ENCODE measurements around the gene PRRC2B. TPM values are rescaled to one million over a fixed set of nuclear protein-coding genes. Genes with fewer than 3 reads are reported as not detected.

Gene PRRC2B
- total and polyA plus RNA-seq, 2 of the 8 experiments (the other 6 are each of a cell fraction or from before 2014, with no cell fraction given): 37.3 to 249 TPM

GRCh38 chr9:131420980-131421624 is 27.2 kb downstream of the PRRC2B start:
- Histone ChIP-seq H4K20me1 (replicated peaks in 1 of 2; ENCODE audit: control insufficient read depth in 1 of 2, insufficient read depth in 2 of 2, low read length in 2 of 2) (peaks cover 56 to 59% of the 10 kb centered on the region in 2 experiments), H3K4me1 (replicated peaks in 1 of 4; ENCODE audit: control insufficient read depth in 3 of 4, insufficient read depth in 4 of 4, low read length in 3 of 4) (peaks cover 25 to 50% (median 41%) of the 10 kb centered on the region in 4 experiments), H2AK5ac (ENCODE audit: low read depth, low read length) (no peak overlapping the region; the same call in 1 of the 2 replicates), H4K5ac (ENCODE audit: insufficient read length, low read depth, low read length) (no peak overlapping the region), H3K4me3 (ENCODE audit: extremely low read depth in 1 of 4, insufficient read depth in 2 of 4, low read depth in 3 of 4, low read length in 4 of 4) (no peak overlapping the region), H3K9ac (replicated peaks in 1 of 4; ENCODE audit: extremely low read depth in 1 of 4, low read depth in 3 of 4, low read length in 3 of 4) (peak overlapping the region in 2 of 4 experiments; percentile 15 to 29; a peak in 3 of 7 replicates), H3K4me2 (ENCODE audit: insufficient read depth in 1 of 2, low read depth in 2 of 2, low read length in 2 of 2) (peak overlapping the region; percentile 34 to 53; a peak in 3 of 4 replicates), H3K27ac (ENCODE audit: low read depth, low read length) (peak overlapping the region; percentile 7; the same call in 1 of the 2 replicates), H2BK20ac (ENCODE audit: low read length) (no peak overlapping the region), H3K4ac (replicated peaks; ENCODE audit: insufficient read length, low read depth, low read length) (no peak overlapping the region), H2AFZ (ENCODE audit: low read length) (no peak overlapping the region), H3K79me1 (ENCODE audit: low read depth, low read length) (peaks cover 14% of the 10 kb centered on the region), H3K27me3 (replicated peaks in 1 of 4; ENCODE audit: control insufficient read depth in 3 of 4, extremely low read depth in 1 of 4, insufficient read depth in 3 of 4, low read length in 3 of 4) (no peaks in the 10 kb centered on the region), H2BK5ac (ENCODE audit: low read depth, low read length) (peak overlapping the region; percentile 19), H3K23ac (ENCODE audit: insufficient read length) (no peak overlapping the region), H2BK120ac (replicated peaks; ENCODE audit: low read depth, low read length) (no peak overlapping the region), H3K9me3 (ENCODE audit: insufficient read depth in 2 of 2, low read depth in 1 of 2, low read length in 1 of 2) (no peaks in the 10 kb centered on the region), H3K14ac (ENCODE audit: insufficient read length) (no peak overlapping the region), H3K79me2 (ENCODE audit: control insufficient read depth in 1 of 2, insufficient read depth in 2 of 2, low read length in 2 of 2) (peaks cover 78 to 100% of the 10 kb centered on the region in 2 experiments), H2BK12ac (ENCODE audit: low read depth, low read length) (no peak overlapping the region), H3K36me3 (ENCODE audit: control insufficient read depth in 2 of 4, insufficient read depth in 4 of 4, low read length in 3 of 4) (peaks cover 0 to 5% (median 0%) of the 10 kb centered on the region in 4 experiments; a peak in 1 of 8 replicates), H3K18ac (ENCODE audit: extremely low read depth, low read length) (no peak overlapping the region), H3K23me2 (ENCODE audit: low read depth, low read length) (no peaks in the 10 kb centered on the region), H2BK15ac (ENCODE audit: low read length) (no peak overlapping the region), H4K91ac (replicated peaks; ENCODE audit: insufficient read length, low read length) (no peak overlapping the region), H3K56ac (replicated peaks; ENCODE audit: insufficient read length, low read depth, low read length) (no peak overlapping the region), H4K8ac (ENCODE audit: extremely low read depth, insufficient read depth, low read length) (no peak overlapping the region)
- 80% methylated on average over 13 of the region's 13 CpGs; no CpG with 5 or more reads in 1 of the 2 experiments for WGBS, 2 experiments (ENCODE audit: extremely low coverage in 1 of 2, insufficient coverage in 1 of 2, insufficient read length in 1 of 2, insufficient replicate concordance in 2 of 2, low coverage in 1 of 2, low lambda C conversion rate in 2 of 2, missing lambda C conversion rate in 1 of 2)
- ChIA-PET POLR2A (ENCODE audit: partially characterized antibody) (interaction anchor here (0.6 to 4.1 kb wide), 6 partner anchors 13 to 26 kb away, joined by 4 to 17 read pairs (median 7); no protein-coding TSS in a partner anchor), CTCF (ENCODE audit: partially characterized antibody) (interaction anchor here (0.9 to 1.8 kb wide), 7 partner anchors 10 to 40 kb away, joined by 3 to 12 read pairs (median 4); no protein-coding TSS in a partner anchor)
- DNase-seq (ENCODE audit: low read depth in 1 of 2, low spot score in 2 of 2): no peak
- FAIRE-seq: no peak
- no peak for TF ChIP-seq ZNF274 (IDR thresholded peaks at IDR 0.05; ENCODE audit: borderline replicate concordance, extremely low read depth, low read length)
- TF ChIP-seq MAFK (IDR thresholded peaks at IDR 0.05; ENCODE audit: low read depth, low read length): no peak
- no peak for TF ChIP-seq POLR2A (IDR thresholded peaks at IDR 0.05; ENCODE audit: control extremely low read depth in 1 of 2, low read depth in 2 of 2, low read length in 2 of 2)
- peak; percentile 90 for TF ChIP-seq CEBPB (IDR thresholded peaks at IDR 0.05; ENCODE audit: low read depth, low read length)
- TF ChIP-seq RAD21 (IDR thresholded peaks at IDR 0.05 in 1 of 2, conservative IDR thresholded peaks at IDR 0.05 in 1 of 2; ENCODE audit: low read depth in 2 of 2, low read length in 2 of 2): peak in 1 of 2 experiments; percentile 2; a peak in 1 of 4 replicates
- no peak for TF ChIP-seq HDAC2 (IDR thresholded peaks at IDR 0.05; ENCODE audit: borderline replicate concordance in 1 of 2, low read depth in 2 of 2, low read length in 2 of 2)
- TF ChIP-seq KDM1A (IDR thresholded peaks at IDR 0.05; ENCODE audit: borderline replicate concordance, low read length): no peak
- TF ChIP-seq TAF7 (optimal IDR thresholded peaks at IDR 0.05; ENCODE audit: borderline replicate concordance, low read depth, low read length): no peak
- no peak for TF ChIP-seq GABPA (IDR thresholded peaks at IDR 0.05; ENCODE audit: borderline replicate concordance, insufficient read depth, low read length)
- no peak for TF ChIP-seq TAF1 (IDR thresholded peaks at IDR 0.05; ENCODE audit: low read depth, low read length)
- TF ChIP-seq HDAC6 (IDR thresholded peaks at IDR 0.05; ENCODE audit: low read depth, low read length): no peak

Data from H1 (cell line).